Measurements from ENCODE around the gene SNX25.
A peak's percentile ranks its signal among the peaks of the same experiment; 100 is the strongest.

The SNX25 gene

DNA sequence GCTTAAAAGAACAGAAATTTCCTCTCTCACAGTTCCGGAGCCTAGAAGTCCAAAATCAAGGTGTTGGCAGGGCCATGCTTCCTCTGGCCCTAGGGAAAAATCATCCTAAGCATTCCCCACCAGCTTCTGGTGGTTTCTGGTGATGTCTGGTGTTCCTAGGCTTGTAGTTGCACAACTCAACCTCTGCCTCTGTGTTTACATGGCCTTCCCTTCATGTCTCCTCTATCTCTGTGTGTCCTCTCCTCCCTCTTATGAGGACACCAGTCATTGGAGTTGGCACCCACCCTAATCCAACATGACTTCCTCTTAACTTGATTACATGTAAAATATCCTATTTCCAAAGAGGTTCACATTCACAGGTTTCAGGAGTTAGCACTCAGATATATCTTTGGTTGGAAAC is 170.9 kb downstream of the SNX25 start:
- TF ChIP-seq CREB1 (IDR thresholded peaks at IDR 0.05; ENCODE audit: low read depth) (no peak), NFIC (IDR thresholded peaks at IDR 0.05) (no peak), TAF1 (IDR thresholded peaks at IDR 0.05; ENCODE audit: low read depth) (no peak), USF1 (IDR thresholded peaks at IDR 0.05) (no peak), YY1 (IDR thresholded peaks at IDR 0.05; ENCODE audit: low read depth) (no peak), ZBTB7A (IDR thresholded peaks at IDR 0.05; ENCODE audit: low read depth) (no peak), EP300 (IDR thresholded peaks at IDR 0.05; ENCODE audit: borderline replicate concordance) (no peak), EGR1 (IDR thresholded peaks at IDR 0.05) (no peak), FOXM1 (IDR thresholded peaks at IDR 0.05; ENCODE audit: borderline replicate concordance, low read depth) (no peak), CEBPB (IDR thresholded peaks at IDR 0.05) (no peak), TCF12 (IDR thresholded peaks at IDR 0.05; ENCODE audit: low read depth) (no peak), RAD21 (IDR thresholded peaks at IDR 0.05; ENCODE audit: low read depth) (no peak), TEAD4 (IDR thresholded peaks at IDR 0.05) (no peak)
- TF ChIP-seq, protein P1, sequence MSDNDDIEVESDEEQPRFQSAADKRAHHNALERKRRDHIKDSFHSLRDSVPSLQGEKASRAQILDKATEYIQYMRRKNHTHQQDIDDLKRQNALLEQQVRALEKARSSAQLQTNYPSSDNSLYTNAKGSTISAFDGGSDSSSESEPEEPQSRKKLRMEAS (IDR thresholded peaks at IDR 0.05) = no peak
- TF ChIP-seq, protein P2, sequence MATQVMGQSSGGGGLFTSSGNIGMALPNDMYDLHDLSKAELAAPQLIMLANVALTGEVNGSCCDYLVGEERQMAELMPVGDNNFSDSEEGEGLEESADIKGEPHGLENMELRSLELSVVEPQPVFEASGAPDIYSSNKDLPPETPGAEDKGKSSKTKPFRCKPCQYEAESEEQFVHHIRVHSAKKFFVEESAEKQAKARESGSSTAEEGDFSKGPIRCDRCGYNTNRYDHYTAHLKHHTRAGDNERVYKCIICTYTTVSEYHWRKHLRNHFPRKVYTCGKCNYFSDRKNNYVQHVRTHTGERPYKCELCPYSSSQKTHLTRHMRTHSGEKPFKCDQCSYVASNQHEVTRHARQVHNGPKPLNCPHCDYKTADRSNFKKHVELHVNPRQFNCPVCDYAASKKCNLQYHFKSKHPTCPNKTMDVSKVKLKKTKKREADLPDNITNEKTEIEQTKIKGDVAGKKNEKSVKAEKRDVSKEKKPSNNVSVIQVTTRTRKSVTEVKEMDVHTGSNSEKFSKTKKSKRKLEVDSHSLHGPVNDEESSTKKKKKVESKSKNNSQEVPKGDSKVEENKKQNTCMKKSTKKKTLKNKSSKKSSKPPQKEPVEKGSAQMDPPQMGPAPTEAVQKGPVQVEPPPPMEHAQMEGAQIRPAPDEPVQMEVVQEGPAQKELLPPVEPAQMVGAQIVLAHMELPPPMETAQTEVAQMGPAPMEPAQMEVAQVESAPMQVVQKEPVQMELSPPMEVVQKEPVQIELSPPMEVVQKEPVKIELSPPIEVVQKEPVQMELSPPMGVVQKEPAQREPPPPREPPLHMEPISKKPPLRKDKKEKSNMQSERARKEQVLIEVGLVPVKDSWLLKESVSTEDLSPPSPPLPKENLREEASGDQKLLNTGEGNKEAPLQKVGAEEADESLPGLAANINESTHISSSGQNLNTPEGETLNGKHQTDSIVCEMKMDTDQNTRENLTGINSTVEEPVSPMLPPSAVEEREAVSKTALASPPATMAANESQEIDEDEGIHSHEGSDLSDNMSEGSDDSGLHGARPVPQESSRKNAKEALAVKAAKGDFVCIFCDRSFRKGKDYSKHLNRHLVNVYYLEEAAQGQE (IDR thresholded peaks at IDR 0.05; ENCODE audit: low read depth) = no peak

GRCh38 chr4:185381288-185382196 is 172.1 kb downstream of the SNX25 start:
- TF ChIP-seq CREB1 (IDR thresholded peaks at IDR 0.05; ENCODE audit: low read depth) (no peak), NFIC (IDR thresholded peaks at IDR 0.05) (peak; percentile 44), CEBPB (IDR thresholded peaks at IDR 0.05) (peak; percentile 27; the same call in 1 of the 2 replicates)

DNA sequence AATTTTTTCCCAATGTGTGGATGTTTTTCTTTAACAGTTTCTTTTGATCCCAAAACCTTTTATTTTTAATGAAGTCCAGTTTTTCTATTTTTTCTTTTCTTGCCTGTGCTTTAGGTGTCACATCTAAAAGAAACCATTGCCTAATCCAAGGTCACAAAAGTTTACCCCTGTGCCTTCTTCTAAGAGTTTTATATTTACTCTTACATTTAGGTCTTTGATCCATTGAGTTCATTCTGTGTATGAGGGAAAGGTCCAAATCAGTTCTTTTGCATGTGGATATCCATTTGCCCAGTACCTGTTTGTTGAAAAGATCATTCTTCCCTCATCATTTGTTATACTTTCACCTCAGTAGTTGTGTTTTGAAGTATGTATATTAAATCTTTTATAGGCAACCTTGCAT is 173.4 kb downstream of the SNX25 start:
- no peak for TF ChIP-seq CREB1 (IDR thresholded peaks at IDR 0.05; ENCODE audit: low read depth)
- no peak for TF ChIP-seq TAF1 (IDR thresholded peaks at IDR 0.05; ENCODE audit: low read depth)
- no peak for TF ChIP-seq EP300 (IDR thresholded peaks at IDR 0.05; ENCODE audit: borderline replicate concordance)
- TF ChIP-seq, protein P2 (IDR thresholded peaks at IDR 0.05; ENCODE audit: low read depth) = no peak
- no peak for TF ChIP-seq USF1 (IDR thresholded peaks at IDR 0.05)
- TF ChIP-seq FOXM1 (IDR thresholded peaks at IDR 0.05; ENCODE audit: borderline replicate concordance, low read depth) = no peak
- TF ChIP-seq, protein P1 (IDR thresholded peaks at IDR 0.05) = no peak
- no peak for TF ChIP-seq RAD21 (IDR thresholded peaks at IDR 0.05; ENCODE audit: low read depth)
- no peak for TF ChIP-seq ZBTB7A (IDR thresholded peaks at IDR 0.05; ENCODE audit: low read depth)
- TF ChIP-seq NFIC (IDR thresholded peaks at IDR 0.05) = no peak
- no peak for TF ChIP-seq CEBPB (IDR thresholded peaks at IDR 0.05)
- TF ChIP-seq TEAD4 (IDR thresholded peaks at IDR 0.05) = no peak
- TF ChIP-seq YY1 (IDR thresholded peaks at IDR 0.05; ENCODE audit: low read depth) = no peak
- no peak for TF ChIP-seq EGR1 (IDR thresholded peaks at IDR 0.05)
- no peak for TF ChIP-seq TCF12 (IDR thresholded peaks at IDR 0.05; ENCODE audit: low read depth)

GRCh38 chr4:185383451-185383850 is 174.1 kb downstream of the SNX25 start:
- TF ChIP-seq, protein P2 (IDR thresholded peaks at IDR 0.05; ENCODE audit: low read depth) = no peak
- TF ChIP-seq NFIC (IDR thresholded peaks at IDR 0.05) (peak; percentile 64), USF1 (IDR thresholded peaks at IDR 0.05) (no peak), FOXM1 (IDR thresholded peaks at IDR 0.05; ENCODE audit: borderline replicate concordance, low read depth) (no peak), YY1 (IDR thresholded peaks at IDR 0.05; ENCODE audit: low read depth) (peak; percentile 75; the same call in 1 of the 2 replicates), TEAD4 (IDR thresholded peaks at IDR 0.05) (peak; percentile 58; the same call in 1 of the 2 replicates), CREB1 (IDR thresholded peaks at IDR 0.05; ENCODE audit: low read depth) (no peak), EGR1 (IDR thresholded peaks at IDR 0.05) (no peak), TAF1 (IDR thresholded peaks at IDR 0.05; ENCODE audit: low read depth) (no peak), RAD21 (IDR thresholded peaks at IDR 0.05; ENCODE audit: low read depth) (no peak), CEBPB (IDR thresholded peaks at IDR 0.05) (peak; percentile 70), EP300 (IDR thresholded peaks at IDR 0.05; ENCODE audit: borderline replicate concordance) (0 out of 2 replicates have a peak, but pooled peaks have one; percentile 13), ZBTB7A (IDR thresholded peaks at IDR 0.05; ENCODE audit: low read depth) (no peak), TCF12 (IDR thresholded peaks at IDR 0.05; ENCODE audit: low read depth) (no peak)
- TF ChIP-seq, protein P1 (IDR thresholded peaks at IDR 0.05) = no peak

Measured in Ishikawa (cell line).